SK-N-MC (cell line): Measurements from ENCODE around the gene ST6GALNAC3.

Source experiments
- EZH2 ChIP-seq: fragments of 200-600 bp; sonication (generic); IDR thresholded peaks from one replicate; pipeline ENCODE4 v1.6.1; 2017; ENCODE audit warnings: antibody characterized with exemption
- FOXP2 ChIP-seq: optimal IDR thresholded peaks from 2 replicates; pipeline ENCODE3; 2011; ENCODE audit warnings: mild to moderate bottlenecking, moderate library complexity; ENCODE audit not compliant: insufficient read depth; ENCODE audit errors: extremely low read length, control extremely low read depth
- POLR2AphosphoS5 ChIP-seq: IDR thresholded peaks from 2 replicates; pipeline ENCODE4 v1.6.1; 2012; ENCODE audit warnings: mild to moderate bottlenecking, low read depth, low read length, borderline replicate concordance

DNA sequence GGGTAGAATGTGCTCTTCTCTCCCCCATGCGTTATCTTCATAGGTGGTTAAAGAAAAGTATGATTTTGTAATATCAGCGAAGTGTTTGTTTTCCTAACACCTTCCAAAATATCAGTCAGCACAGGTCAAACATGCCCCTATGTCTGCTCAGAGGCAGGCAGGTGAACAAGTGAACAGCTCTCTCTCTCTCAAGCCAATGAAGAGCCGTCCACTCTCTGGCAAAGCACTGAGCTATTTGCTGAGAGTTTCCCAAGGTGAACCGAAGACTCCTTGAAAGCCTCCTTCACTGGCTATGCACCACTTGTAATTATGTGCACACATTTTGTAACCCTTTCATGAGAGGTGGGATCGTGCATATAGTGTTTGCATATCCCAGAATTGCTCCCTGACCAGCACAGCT is 47.7 kb downstream of the ST6GALNAC3 start:
- no peak for TF ChIP-seq POLR2AphosphoS5
- TF ChIP-seq EZH2, result no peak
- no peak for TF ChIP-seq FOXP2
